ENCODE measurements around the gene STK32A.

DNA sequence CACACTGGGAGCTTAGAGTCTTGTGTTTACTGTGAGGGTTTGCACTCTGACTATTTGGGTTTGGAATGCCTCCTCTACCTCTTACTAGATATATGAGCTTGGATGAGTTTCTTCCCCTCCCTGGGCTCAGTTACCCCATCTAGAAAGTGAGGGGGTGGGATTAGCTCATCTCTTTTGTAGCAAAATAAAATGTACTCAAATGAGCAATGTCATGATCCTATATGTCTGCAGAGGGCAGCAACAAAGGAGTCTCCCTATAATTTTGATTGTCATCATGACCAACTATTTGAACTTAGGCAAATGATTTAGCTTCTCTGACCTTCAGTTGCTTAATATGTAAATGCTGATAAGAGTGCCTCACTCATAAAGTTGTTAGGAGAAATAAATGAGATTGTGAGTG, 166.1 kb downstream of the STK32A start:
- TF ChIP-seq, protein P1, sequence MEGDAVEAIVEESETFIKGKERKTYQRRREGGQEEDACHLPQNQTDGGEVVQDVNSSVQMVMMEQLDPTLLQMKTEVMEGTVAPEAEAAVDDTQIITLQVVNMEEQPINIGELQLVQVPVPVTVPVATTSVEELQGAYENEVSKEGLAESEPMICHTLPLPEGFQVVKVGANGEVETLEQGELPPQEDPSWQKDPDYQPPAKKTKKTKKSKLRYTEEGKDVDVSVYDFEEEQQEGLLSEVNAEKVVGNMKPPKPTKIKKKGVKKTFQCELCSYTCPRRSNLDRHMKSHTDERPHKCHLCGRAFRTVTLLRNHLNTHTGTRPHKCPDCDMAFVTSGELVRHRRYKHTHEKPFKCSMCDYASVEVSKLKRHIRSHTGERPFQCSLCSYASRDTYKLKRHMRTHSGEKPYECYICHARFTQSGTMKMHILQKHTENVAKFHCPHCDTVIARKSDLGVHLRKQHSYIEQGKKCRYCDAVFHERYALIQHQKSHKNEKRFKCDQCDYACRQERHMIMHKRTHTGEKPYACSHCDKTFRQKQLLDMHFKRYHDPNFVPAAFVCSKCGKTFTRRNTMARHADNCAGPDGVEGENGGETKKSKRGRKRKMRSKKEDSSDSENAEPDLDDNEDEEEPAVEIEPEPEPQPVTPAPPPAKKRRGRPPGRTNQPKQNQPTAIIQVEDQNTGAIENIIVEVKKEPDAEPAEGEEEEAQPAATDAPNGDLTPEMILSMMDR (IDR thresholded peaks at IDR 0.05) = no peak
- TF ChIP-seq POLR2AphosphoS5 (IDR thresholded peaks at IDR 0.05) = no peak
- no peak for TF ChIP-seq EP300 (IDR thresholded peaks at IDR 0.05)
